ENCODE measurements around the gene TM6SF1. TPM values are rescaled to one million over a fixed set of nuclear protein-coding genes. Genes with fewer than 3 reads are reported as not detected.
A peak's percentile ranks its signal among the peaks of the same experiment; 100 is the strongest.

TM6SF1 gene
- total RNA-seq, 2 donors from 2014 or later = 0.62 to 1.5 TPM

- no peak overlapping the region for H3K9ac ChIP-seq (ENCODE audit: low read depth in 2 of 2, low read length in 2 of 2)
- no peak overlapping the region for H3K4me3 ChIP-seq
- TF ChIP-seq, protein P1, sequence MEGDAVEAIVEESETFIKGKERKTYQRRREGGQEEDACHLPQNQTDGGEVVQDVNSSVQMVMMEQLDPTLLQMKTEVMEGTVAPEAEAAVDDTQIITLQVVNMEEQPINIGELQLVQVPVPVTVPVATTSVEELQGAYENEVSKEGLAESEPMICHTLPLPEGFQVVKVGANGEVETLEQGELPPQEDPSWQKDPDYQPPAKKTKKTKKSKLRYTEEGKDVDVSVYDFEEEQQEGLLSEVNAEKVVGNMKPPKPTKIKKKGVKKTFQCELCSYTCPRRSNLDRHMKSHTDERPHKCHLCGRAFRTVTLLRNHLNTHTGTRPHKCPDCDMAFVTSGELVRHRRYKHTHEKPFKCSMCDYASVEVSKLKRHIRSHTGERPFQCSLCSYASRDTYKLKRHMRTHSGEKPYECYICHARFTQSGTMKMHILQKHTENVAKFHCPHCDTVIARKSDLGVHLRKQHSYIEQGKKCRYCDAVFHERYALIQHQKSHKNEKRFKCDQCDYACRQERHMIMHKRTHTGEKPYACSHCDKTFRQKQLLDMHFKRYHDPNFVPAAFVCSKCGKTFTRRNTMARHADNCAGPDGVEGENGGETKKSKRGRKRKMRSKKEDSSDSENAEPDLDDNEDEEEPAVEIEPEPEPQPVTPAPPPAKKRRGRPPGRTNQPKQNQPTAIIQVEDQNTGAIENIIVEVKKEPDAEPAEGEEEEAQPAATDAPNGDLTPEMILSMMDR (IDR thresholded peaks at IDR 0.05) = no peak
- H3K36me3 ChIP-seq = no peaks in the 10 kb centered on the region
- H3K27me3 ChIP-seq = peaks cover 6% of the 10 kb centered on the region
- intact Hi-C loops (cut with DNase I) = no loop called here
- no peaks in the 10 kb centered on the region for H3K9me3 ChIP-seq
- no peaks in the 10 kb centered on the region for H3K4me1 ChIP-seq
- DNase-seq = no peak
- no peak overlapping the region for H3K27ac ChIP-seq
Observed at GRCh38 chr15:83102346-83102745, 5.1 kb upstream of the TM6SF1 start.

GRCh38 chr15:83104141-83104540, 3.3 kb upstream of the TM6SF1 start:
- intact Hi-C loops (cut with DNase I) = no loop called here
- Histone ChIP-seq H3K4me3 (no peak overlapping the region), H3K27me3 (peaks cover 20% of the 10 kb centered on the region)

GRCh38 chr15:83105440-83105839, 2.0 kb upstream of the TM6SF1 start:
- intact Hi-C loops (cut with DNase I) = no loop called here
- Histone ChIP-seq H3K9me3 (no peaks in the 10 kb centered on the region), H3K9ac (ENCODE audit: low read depth in 2 of 2, low read length in 2 of 2) (no peak overlapping the region), H3K27ac (no peak overlapping the region), H3K36me3 (no peaks in the 10 kb centered on the region), H3K4me3 (no peak overlapping the region), H3K27me3 (peaks cover 20% of the 10 kb centered on the region), H3K4me1 (no peaks in the 10 kb centered on the region)
- TF ChIP-seq, protein P1 (IDR thresholded peaks at IDR 0.05) = no peak
- no peak for DNase-seq

More at GRCh38 chr15:83104141-83104540, 3.3 kb upstream of the TM6SF1 start:
- Histone ChIP-seq H3K36me3 (no peaks in the 10 kb centered on the region), H3K9ac (ENCODE audit: low read depth in 2 of 2, low read length in 2 of 2) (no peak overlapping the region), H3K9me3 (no peaks in the 10 kb centered on the region), H3K4me1 (no peaks in the 10 kb centered on the region), H3K27ac (no peak overlapping the region)
- TF ChIP-seq, protein P1 (IDR thresholded peaks at IDR 0.05) = no peak
- no peak for DNase-seq

DNA sequence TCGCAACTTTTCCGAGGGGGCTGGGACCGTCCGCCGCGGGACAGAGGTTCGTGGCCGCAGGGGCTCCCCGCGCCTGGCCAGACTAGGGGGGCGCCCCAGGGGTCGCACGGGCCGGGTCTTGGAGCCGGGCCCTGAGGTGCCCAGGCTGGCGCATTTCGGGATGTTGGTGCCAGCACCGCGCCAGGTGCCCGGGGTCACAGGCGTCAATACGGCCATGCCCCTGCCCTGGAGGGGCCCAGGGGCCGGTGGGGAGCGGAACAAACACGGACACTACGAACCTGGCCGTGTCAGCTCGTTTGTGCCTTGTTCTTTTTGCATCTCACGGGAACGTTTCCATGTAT, 366 bp downstream of the TM6SF1 start:
- peak overlapping the region; percentile 41 for H3K4me3 ChIP-seq
- peak overlapping the region; percentile 8 to 21 for H3K9ac ChIP-seq (ENCODE audit: low read depth in 2 of 2, low read length in 2 of 2)
- H3K36me3 ChIP-seq = no peaks in the 10 kb centered on the region
- DNase-seq = no peak
- peak overlapping the region; percentile 24 for H3K27ac ChIP-seq
- no peaks in the 10 kb centered on the region for H3K4me1 ChIP-seq
- H3K27me3 ChIP-seq = peaks cover 20% of the 10 kb centered on the region
- TF ChIP-seq, protein P1 (IDR thresholded peaks at IDR 0.05) = no peak
- no peaks in the 10 kb centered on the region for H3K9me3 ChIP-seq
- intact Hi-C loops (cut with DNase I) = no loop called here

- peak overlapping the region; percentile 24 for H3K27ac ChIP-seq
- no peaks in the 10 kb centered on the region for H3K9me3 ChIP-seq
- peak overlapping the region; percentile 21 to 35 for H3K9ac ChIP-seq (ENCODE audit: low read depth in 2 of 2, low read length in 2 of 2)
- DNase-seq = peak; percentile 28
- no peaks in the 10 kb centered on the region for H3K36me3 ChIP-seq
- intact Hi-C loops (cut with DNase I) = no loop called here
- TF ChIP-seq, protein P1 (IDR thresholded peaks at IDR 0.05) = no peak
- H3K4me1 ChIP-seq = no peaks in the 10 kb centered on the region
- H3K4me3 ChIP-seq = peak overlapping the region; percentile 41
- H3K27me3 ChIP-seq = peaks cover 20% of the 10 kb centered on the region
Observed at GRCh38 chr15:83108266-83109219, 1.1 kb downstream of the TM6SF1 start.
